NCI-H510A treated with DMSO at 0.1 percent for 48 hours (cell line): ENCODE measurements around the gene NFX1.

Experiments used
- DNase-seq: peaks from one replicate; lab custom pipeline; 2025; lab: John Stamatoyannopoulos, UW

Gene NFX1

DNA sequence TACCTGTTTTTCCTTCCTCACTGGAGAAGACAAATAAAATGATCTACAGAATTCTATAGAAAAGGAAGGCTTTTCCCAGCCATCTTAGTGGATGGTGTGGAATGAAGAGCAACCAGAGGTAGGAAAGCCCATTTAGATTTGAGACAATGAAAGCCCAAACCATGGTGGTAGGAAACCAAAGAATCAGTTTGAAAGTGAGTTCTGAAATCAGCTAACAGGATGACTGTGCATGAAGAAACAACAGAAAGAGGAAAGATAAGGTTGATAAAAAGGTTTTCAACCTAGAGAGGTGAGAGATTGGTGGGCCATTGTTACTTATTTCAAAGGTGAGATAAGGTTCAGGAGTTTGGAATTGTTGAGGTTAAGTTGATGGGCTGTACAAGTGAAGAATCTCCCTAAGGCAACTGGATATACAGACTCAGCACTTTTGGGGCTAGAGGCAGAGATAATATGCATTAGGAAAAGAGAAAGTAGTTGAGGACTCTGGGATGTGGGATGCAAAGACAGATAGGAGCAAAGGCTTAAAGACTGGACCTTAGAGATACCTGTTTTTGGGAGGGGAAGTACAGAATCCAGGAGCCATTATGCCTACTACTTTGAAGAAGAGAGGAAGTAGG, 23.1 kb upstream of the NFX1 start:
- no peak for DNase-seq

DNA sequence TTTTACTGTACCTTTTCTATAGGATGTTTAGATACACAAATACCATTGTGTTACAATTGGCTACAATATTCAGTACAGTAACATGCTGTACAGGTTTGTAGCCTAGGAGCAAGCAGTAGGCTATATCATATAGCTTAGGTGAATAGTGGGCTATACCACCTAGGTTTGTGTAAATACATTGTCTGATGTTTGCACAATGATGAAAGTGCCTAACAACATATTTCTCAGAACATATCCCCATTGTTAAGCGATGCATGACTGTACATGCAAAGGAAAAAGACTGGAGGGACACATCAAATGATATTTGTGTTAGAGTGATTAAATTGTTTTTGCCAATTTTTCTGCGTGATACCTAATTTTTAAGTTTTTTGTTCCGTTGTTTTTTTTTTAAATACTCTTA, 20.2 kb upstream of the NFX1 start:
- no peak for DNase-seq

DNA sequence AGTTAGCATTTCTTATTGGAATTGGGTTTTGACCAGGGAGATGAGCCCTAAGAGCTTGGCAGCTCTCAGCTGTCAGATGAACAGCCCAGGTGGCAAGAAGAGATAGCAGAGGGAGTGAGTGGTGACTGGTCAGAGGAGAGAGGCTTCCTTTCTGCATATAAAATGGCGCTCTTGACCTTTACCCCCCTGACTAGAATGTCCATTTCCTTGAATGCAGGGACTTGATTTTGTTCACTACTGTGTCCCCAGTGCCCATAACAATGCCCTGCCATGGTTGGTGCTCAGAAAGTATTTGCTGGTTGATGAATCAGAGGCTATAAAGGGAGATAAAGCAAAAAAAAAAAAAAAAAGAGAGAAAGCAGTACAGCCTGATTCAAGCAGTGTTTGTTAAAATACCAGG, 18.3 kb upstream of the NFX1 start:
- no peak for DNase-seq

DNA sequence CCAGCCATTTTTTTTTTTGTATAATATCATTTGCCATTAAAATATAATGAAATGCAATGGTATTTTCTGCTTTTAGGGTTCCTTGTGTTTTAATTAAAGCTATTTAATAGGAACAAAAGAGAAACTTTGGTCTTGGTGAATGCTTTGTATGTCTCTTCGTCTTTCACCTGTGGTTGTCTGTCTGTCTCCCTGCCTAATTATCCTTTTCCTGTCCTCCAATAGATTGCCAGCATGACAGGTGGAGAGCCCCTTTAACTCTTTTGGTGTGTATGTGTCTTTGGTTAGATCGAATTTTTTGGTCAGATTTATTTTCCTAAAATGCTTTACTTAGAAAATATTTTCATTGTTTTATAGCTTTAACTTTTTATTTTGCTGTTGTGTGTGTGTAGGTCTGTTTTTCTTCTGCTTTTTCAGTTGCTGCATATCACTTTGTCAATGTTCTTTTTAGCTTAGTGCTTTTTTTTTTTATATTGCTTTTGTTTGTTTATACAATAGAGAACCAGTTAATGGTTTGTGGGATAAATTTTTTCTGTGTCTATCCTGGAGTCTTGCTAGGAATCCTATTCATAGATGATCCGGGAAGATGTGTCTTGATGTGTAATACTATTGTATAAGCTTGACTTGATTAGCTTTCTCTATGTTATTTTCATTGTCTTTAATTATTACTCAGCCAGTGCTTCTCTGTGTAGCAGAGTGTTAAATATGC, 16.9 kb upstream of the NFX1 start:
- no peak for DNase-seq

DNA sequence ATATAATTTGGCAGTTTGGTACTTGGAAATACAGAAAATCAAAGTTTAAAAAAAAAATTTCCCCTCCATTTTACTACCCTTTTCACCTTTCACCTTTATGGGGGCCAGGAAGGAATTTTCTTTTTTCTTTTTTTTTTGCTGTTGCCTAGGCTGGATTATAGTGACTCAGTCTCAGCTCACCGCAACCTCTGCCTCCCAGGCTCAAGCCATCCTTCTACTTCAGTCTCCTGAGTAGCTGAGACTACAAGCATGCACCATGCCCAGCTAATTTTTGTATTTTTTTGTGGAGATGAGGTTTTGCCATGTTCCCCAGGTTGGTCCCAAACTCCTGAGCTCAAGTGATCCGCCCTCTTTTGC, 16.4 kb upstream of the NFX1 start:
- DNase-seq = no peak

DNA sequence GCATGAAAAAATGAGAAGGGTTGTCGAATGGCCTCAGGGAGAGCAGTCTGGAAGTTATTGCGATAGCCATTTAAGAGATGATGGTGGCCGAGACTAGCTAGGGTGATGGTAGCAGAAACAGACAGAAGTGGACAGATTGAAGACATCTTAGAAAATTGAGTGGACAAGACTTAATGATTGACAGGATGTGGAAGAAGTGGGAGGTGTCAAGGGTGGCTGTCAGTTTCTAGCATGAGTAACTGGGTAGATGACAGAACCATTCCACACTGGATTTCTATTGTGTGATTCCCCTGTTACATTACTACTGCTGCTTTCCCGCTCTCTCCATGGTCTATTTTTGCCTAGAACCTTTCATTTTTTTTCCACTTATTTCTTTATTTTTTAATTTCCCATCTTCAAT, 12.8 kb upstream of the NFX1 start:
- DNase-seq = no peak

DNA sequence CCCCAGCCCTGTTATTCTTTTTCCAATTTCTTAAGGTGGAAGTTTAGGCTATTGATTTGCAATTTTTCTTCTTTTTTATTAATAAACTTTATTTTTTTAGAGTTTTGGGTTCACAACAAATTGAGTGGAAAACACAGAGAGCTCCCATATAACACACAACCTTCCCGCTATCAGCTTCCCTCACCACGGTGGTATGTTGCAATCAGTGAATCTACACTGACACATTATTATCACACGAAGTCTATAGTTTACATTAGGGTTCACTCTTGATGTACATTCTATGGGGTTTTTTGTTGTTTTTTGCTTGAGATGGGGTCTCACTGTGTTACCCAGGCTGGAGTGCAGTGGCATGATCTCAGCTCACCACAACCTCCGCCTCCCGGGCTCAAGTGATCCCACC, 4.8 kb upstream of the NFX1 start:
- DNase-seq = no peak

DNA sequence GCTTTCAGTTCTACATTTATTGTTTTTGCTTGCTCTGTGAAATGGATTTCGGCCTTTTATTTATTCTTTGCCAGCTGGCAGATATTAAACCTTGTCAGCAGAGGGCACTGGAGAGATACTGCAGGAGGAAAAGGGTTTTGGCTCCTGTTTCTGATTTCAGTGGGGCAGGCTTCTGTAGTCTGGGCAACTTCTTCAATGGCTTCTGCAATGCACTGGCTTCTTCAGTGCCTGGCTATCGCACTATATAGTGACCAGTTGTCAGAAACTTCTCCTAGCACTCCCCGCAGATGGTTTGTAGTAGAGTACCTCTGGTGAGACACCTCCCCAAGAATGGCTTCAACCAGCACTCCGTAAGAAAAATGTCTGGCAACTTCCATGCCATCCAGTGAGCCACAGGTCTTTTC, 3.2 kb upstream of the NFX1 start:
- DNase-seq = peak; percentile 57

DNA sequence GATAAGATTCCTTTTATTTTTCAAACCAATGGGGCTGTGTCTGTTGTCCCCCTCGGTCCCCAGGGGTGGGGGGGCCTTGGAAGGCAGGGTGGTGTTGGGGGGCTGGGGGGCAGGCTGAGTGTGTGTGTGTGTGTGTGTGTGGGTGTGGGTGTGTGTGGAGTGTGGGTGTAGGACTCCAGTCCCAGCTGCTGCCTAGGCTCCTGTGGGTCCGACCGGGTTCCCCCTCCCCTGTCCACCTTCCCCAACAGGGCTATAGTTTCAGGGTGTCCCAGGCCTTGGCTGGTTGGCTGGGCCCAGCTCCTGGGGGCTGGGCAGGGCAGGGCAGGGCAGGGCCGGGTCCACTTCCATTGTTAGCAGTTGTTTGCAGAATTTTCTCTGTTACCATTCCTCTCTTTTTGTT, 2.1 kb upstream of the NFX1 start:
- no peak for DNase-seq

DNA sequence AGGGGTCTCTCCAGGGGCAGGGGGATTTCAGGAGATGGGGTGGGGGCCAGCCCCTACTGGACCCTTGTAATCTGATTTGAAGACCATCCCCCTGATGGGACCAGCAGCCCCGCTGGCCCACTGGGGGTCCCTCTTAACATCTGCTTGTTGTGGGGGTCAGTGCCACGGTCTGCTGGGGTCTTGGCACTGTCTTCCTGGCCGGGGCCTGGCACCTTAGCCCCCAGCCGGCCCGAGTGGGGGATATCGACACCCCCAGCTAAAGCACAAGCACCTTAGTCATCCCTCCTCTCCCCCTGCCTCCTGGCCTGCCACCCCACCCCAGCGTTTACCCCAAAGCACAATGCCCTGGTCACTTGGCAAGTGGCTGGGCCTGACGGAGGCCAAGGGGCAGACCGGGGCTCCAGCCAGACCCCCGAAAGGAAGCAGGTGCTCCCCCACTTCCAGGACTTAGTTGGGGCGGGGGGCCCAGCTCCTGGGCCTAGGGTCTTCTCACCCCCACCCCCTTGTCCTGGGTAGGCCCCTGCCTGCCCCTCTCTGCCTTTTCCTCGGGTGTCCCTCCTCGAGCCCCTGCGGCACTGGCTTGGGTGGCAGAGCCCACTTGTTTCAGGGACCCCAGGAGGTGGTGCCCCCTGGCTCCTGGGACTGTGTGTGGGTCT, 1.4 kb upstream of the NFX1 start:
- no peak for DNase-seq

DNA sequence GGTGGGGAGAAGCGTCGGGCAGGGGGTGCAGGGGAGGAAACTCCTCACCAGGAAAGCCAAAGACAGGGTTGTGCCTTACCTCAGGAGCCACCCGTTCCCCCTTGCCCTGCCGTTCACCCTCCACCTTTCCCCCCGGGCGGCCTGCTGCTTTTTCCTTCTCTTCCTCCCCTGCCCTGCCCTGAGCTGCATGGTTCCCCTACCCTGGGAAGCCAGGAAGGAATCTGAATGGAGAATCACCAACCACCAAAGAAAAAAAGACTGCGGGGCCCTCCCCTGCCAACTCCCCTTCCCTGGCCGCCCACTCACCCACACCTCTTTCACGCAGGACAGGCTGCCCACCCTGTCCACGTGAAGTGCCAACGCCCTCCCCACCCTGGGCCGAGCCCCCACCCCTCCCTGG, 820 bp upstream of the NFX1 start:
- DNase-seq = no peak

DNA sequence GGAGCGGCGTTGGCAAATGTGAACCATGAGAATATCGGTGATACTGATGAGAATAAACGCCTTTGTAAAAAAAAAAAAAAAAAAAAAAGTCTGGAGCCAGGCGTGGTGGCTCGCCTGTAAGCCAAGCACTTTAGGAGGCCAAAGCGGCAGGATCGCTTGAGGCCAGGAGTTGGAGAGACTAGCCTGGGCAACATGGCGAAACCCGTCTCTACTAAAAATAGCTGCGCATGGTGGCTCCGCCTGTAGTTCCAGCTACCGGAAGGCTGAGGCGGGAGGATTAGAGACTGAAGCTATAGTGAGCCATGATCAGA, 425 bp upstream of the NFX1 start:
- no peak for DNase-seq

DNA sequence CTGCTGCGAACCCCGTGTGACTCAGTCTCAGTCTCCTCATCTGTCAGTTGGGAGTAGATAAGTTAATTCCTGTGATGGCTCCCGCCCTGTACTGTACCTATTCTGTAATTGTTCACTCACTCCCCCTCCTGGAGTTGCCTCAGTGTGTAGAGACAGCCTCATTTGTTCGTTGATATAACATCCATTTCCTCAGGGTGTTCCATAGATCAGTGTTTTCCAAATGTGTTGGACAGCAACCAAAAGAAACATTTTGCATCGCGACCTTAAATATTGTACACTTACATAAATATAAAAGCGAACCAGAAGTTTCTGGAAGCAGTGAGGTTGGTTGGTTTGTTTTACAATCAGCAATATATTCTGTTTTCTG, 698 bp downstream of the NFX1 start:
- no peak for DNase-seq

DNA sequence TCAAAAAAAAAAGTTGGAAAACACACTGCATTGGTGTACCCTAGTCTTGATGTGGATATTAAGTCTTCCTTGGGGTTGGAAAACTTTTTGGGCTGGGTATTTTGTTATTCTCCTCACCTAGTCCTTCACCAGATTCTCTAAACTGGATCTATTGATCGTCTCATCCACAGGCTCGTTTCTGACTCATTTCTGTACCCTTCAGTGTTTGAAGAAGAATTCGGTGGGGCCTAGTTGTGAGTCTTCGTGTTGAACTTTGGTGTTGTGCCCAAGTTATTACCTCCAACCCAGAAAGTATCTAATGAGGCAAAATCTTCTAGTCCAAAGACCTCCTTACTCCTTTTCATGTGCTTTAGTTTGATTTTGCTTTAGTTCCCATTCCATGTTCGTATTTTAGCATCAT, 1.6 kb downstream of the NFX1 start:
- DNase-seq = no peak

DNA sequence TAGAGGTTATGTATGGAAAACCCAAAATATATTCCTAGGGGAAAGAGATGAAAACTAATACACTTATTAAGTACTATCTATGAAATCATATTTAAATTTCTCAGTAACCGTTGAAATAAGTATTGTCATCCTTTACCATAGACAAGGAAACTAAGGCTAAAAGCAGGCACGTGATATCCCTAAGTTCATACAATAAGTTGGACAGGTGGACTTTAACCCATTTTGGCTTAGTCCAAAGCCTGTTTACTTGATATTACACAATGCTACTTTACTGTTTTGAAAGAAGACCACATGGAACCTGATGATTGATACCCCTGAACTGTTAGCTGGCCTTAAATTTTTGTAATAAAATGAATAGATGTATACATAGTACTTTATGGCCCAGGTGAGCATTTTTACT, 3.5 kb downstream of the NFX1 start:
- no peak for DNase-seq

DNA sequence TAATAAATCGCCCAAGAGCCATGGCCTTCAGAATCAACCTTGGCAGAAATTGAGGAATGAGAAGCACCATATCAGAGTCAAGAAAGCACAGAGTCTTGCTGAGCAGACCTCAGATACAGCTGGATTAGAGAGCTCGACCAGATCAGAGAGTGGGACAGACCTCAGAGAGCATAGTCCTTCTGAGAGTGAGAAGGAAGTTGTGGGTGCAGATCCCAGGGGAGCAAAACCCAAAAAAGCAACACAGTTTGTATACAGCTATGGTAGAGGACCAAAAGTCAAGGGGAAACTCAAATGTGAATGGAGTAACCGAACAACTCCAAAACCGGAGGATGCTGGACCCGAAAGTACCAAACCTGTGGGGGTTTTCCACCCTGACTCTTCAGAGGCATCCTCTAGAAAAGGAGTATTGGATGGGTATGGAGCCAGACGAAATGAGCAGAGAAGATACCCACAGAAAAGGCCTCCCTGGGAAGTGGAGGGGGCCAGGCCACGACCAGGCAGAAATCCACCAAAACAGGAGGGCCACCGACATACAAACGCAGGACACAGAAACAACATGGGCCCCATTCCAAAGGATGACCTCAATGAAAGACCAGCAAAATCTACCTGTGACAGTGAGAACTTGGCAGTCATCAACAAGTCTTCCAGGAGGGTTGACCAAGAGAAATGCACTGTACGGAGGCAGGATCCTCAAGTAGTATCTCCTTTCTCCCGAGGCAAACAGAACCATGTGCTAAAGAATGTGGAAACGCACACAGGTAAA, 4.5 kb downstream of the NFX1 start:
- DNase-seq = no peak

DNA sequence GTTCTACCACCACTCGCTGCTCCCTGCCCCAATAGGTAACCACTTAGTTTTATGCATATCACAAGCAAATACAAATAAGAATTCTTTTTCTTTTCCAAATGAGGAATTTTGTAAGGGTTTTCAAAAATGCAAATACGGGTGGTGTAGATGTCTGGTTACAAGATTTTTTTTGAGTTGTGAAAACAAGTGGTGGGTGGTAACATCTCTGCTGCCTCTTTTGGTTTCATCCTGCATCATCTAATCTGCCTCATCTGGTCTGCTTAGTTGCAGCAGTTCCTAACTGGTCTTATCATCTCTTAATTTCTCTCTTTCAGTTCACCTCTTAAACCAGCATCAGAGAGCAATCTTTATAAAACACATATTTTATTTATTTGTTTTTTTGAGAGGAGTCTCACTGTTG, 5.3 kb downstream of the NFX1 start:
- no peak for DNase-seq

DNA sequence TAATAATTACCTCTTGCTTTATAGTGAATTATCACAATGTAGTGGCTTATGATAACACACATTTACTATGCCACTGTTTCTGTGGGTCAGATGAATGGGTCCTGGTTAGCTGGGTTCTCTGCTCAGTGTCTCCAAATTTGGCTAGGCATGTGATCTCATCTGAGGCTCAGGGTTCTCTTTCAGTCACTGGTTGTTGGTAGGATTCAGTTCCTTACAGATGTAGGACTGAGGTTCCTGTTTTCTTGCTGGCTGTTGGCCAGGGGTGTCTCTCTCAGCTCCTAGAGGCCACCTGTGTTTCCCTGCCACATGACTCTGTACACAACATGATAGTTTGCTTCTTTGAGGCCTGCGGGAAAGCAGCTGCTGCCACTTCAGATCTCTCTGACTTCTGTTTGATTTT, 7.1 kb downstream of the NFX1 start:
- DNase-seq = peak; percentile 61

DNA sequence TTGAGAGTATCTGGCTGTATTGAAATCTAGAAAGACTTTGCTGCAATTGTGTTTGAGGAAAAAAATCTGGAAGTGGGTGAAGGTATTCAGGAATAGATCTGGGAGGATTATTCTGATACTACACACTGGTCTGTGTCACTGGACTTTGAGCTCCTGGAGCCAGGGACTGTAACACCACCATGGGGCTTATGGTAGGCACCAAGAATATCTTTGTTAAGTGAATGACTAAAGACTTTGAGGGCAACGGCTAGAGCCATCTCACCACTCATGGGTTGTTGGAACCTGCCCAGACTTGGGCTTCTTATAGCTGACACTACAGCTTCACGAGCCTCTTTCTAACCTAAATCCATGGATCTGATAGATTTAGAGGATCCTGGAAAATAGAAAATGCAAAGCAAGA, 10.2 kb downstream of the NFX1 start:
- no peak for DNase-seq

DNA sequence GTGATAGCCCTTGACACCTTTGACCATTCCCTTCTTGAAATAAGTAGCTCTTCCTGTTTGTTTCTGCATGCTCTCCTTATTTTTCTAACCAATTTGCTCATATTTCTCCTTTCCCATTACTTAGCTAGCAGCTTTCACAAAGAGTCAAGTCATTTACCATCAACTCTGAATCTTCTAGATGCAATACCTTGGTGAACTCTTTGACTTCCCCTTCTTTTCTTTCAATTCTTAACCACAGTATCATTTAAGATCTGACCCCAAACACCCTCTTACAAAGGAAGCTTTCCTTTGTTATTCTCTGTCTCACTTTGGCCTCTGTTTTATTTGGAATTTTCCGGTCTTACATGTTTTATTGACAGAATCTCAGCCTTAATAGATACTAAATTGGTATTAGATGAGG, 14.0 kb downstream of the NFX1 start:
- DNase-seq = no peak

DNA sequence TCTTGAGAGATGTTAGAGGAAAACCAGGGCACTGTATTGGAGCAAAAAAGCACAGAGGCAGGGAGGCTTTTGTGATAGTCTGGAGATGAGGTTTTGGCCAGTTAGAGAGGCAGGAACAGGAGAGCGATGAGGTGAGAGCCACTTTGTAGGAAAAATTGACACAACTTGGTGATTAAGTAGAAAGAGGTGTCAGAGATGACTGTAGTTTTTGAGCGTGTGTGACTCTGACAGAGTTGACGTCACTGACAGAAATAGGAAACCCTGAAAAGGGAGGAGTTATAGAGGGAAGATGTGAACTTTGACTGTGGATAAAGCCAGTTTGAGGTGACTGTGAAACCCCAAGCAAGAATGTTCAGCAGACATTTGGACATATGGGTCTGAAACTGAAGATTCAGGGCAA, 15.7 kb downstream of the NFX1 start:
- DNase-seq = no peak

DNA sequence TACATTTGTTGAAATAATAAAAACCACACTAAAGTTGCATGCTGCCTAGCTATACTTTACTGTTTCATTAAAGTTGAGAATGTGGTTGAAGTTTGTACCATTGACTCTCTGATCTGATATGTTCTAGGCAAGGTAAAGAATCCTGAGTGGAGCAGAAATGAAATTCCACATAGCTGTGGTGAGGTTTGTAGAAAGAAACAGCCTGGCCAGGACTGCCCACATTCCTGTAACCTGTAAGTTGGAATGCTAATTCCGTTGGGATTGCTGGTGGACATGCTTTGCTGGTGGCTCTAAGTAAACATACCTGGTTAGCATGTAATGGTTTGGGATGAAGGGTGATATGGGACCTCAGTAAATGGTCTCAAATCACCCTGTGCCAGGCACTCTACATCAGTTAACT, 16.8 kb downstream of the NFX1 start:
- no peak for DNase-seq

DNA sequence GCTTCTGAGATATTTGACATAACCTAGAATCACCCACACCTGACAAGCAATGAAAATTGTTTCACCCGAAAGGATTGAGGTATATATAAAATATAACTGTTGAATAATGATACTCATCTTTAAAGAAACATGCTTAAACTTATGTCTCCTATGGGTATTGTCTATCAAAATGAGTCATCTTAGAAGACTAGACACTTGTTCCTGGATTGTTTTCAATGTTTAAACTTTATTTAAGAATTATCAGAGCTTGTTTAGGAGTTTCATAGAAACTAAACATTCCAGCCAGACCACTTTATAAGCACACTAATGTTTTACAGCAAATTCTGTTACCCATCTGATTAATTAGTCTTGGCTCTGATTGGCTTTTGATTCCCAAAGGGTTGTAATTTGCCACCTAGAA, 19.6 kb downstream of the NFX1 start:
- no peak for DNase-seq
